Measurements from ENCODE around the gene KRTAP10-10.

Gene KRTAP10-10

DNA sequence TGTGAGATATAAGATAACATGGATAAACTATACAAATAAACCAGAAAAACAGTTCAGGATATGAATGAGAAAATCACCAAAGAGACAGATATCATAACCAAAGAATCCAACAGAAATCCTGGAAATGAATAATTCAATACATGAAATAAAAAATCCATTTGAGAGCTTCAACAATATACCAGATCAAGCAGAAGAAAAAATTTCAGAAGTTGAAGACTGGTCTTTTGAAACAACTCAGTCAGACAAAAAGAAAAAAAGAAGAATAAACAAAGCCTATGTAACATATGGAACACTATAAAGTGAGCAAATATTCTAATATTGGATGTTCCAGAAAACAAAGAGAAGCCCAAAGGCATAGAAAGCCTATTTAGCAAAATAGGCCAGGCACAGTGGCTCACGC, 34.8 kb downstream of the KRTAP10-10 start:
- H2AFZ ChIP-seq (ENCODE audit: low read depth, low read length), result no peak overlapping the region
- H3K27ac ChIP-seq (ENCODE audit: low read length), result no peak overlapping the region
- no peaks in the 10 kb centered on the region for H3K79me2 ChIP-seq (ENCODE audit: low read length)

GRCh38 chr21:44677881-44678280, 40.7 kb downstream of the KRTAP10-10 start:
- Histone ChIP-seq H3K36me3 (replicated peaks; ENCODE audit: low read depth, low read length) (no peaks in the 10 kb centered on the region), H3K79me2 (ENCODE audit: low read length) (no peaks in the 10 kb centered on the region), H2AFZ (ENCODE audit: low read depth, low read length) (no peak overlapping the region), H3K4me1 (ENCODE audit: low read length) (no peaks in the 10 kb centered on the region), H3K27me3 (ENCODE audit: low read depth, low read length) (no peaks in the 10 kb centered on the region; the same call in 1 of the 2 replicates), H3K4me2 (ENCODE audit: low read length) (no peak overlapping the region), H3K9me3 (ENCODE audit: insufficient read depth, low read length) (no peaks in the 10 kb centered on the region), H3K9ac (ENCODE audit: low read length) (no peak overlapping the region), H3K4me3 (ENCODE audit: low read length) (no peak overlapping the region), H3K27ac (ENCODE audit: low read length) (no peak overlapping the region), H4K20me1 (ENCODE audit: insufficient read depth, low read length) (no peaks in the 10 kb centered on the region)
- TF ChIP-seq EZH2phosphoT487 (IDR thresholded peaks at IDR 0.05; ENCODE audit: low read depth), result no peak
- TF ChIP-seq, protein P1, sequence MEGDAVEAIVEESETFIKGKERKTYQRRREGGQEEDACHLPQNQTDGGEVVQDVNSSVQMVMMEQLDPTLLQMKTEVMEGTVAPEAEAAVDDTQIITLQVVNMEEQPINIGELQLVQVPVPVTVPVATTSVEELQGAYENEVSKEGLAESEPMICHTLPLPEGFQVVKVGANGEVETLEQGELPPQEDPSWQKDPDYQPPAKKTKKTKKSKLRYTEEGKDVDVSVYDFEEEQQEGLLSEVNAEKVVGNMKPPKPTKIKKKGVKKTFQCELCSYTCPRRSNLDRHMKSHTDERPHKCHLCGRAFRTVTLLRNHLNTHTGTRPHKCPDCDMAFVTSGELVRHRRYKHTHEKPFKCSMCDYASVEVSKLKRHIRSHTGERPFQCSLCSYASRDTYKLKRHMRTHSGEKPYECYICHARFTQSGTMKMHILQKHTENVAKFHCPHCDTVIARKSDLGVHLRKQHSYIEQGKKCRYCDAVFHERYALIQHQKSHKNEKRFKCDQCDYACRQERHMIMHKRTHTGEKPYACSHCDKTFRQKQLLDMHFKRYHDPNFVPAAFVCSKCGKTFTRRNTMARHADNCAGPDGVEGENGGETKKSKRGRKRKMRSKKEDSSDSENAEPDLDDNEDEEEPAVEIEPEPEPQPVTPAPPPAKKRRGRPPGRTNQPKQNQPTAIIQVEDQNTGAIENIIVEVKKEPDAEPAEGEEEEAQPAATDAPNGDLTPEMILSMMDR (IDR thresholded peaks at IDR 0.05; ENCODE audit: low read depth, low read length), result no peak

More for the DNA sequence above, 34.8 kb downstream of the KRTAP10-10 start:
- no peaks in the 10 kb centered on the region for H3K9me3 ChIP-seq (ENCODE audit: insufficient read depth, low read length)
- no peak overlapping the region for H3K4me2 ChIP-seq (ENCODE audit: low read length)
- H3K4me1 ChIP-seq (ENCODE audit: low read length), result no peaks in the 10 kb centered on the region
- no peak overlapping the region for H3K9ac ChIP-seq (ENCODE audit: low read length)
- no peak overlapping the region for H3K4me3 ChIP-seq (ENCODE audit: low read length)
- no peaks in the 10 kb centered on the region for H4K20me1 ChIP-seq (ENCODE audit: insufficient read depth, low read length)
- H3K36me3 ChIP-seq (replicated peaks; ENCODE audit: low read depth, low read length), result no peaks in the 10 kb centered on the region
- TF ChIP-seq, protein P1 (IDR thresholded peaks at IDR 0.05; ENCODE audit: low read depth, low read length), result no peak
- TF ChIP-seq EZH2phosphoT487 (IDR thresholded peaks at IDR 0.05; ENCODE audit: low read depth), result no peak
- no peaks in the 10 kb centered on the region; the same call in 1 of the 2 replicates for H3K27me3 ChIP-seq (ENCODE audit: low read depth, low read length)

GRCh38 chr21:44681152-44681551, 44.0 kb downstream of the KRTAP10-10 start:
- Histone ChIP-seq H2AFZ (ENCODE audit: low read depth, low read length) (no peak overlapping the region), H4K20me1 (ENCODE audit: insufficient read depth, low read length) (no peaks in the 10 kb centered on the region), H3K4me2 (ENCODE audit: low read length) (no peak overlapping the region), H3K79me2 (ENCODE audit: low read length) (no peaks in the 10 kb centered on the region), H3K9ac (ENCODE audit: low read length) (no peak overlapping the region), H3K36me3 (replicated peaks; ENCODE audit: low read depth, low read length) (no peaks in the 10 kb centered on the region), H3K9me3 (ENCODE audit: insufficient read depth, low read length) (no peaks in the 10 kb centered on the region), H3K27me3 (ENCODE audit: low read depth, low read length) (no peaks in the 10 kb centered on the region; the same call in 1 of the 2 replicates), H3K4me1 (ENCODE audit: low read length) (no peaks in the 10 kb centered on the region), H3K27ac (ENCODE audit: low read length) (no peak overlapping the region), H3K4me3 (ENCODE audit: low read length) (no peak overlapping the region)
- no peak for TF ChIP-seq EZH2phosphoT487 (IDR thresholded peaks at IDR 0.05; ENCODE audit: low read depth)
- TF ChIP-seq, protein P1 (IDR thresholded peaks at IDR 0.05; ENCODE audit: low read depth, low read length), result no peak

DNA sequence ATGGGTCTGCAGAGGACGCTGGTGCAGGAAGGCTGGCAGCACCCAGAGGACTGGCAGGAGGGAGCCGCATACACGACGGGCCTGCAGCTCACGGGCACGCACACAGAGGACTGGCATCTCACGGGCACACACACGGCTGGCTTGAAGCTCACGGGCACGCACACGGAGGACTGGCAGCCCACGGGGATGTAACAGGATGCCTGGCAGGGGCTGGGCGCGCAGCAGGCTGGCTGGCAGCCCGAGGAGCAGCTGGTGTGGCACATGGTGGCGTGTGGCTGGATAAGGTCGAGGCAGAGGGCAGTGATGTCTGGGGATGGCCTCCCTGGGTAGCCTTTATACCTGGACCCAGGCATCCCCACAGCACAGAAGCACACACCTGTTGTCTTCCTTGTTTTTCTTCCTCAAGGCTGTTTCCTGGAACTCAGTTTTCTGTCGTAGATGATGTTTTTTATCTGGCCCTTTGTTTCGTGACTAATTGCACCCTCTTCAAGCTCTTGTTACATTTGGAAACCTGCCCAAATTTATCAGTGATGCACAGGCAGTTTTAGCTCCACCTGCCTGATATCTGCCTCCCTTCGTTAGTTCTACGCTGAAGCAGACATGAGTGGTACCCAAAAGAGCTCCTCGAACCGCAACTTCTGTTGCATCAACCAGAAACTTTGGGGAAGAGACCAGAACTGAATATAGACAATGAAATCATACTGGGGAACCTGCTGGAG, 44.9 kb downstream of the KRTAP10-10 start, which contains the start of gene KRTAP12-1:
KRTAP12-1 (minus strand) TSS at position 303 of the 719 bp plus-strand sequence; CDS start at position 263, 40 bp downstream.
- H3K4me3 ChIP-seq (ENCODE audit: low read length), result no peak within 1 kb of the TSS
- TF ChIP-seq EZH2phosphoT487 (IDR thresholded peaks at IDR 0.05; ENCODE audit: low read depth), result no peak
- TF ChIP-seq, protein P1 (IDR thresholded peaks at IDR 0.05; ENCODE audit: low read depth, low read length), result no peak
- no peak within 1 kb of the TSS for H3K4me2 ChIP-seq (ENCODE audit: low read length)
- H2AFZ ChIP-seq (ENCODE audit: low read depth, low read length), result no peak within 1 kb of the TSS
- H4K20me1 ChIP-seq (ENCODE audit: insufficient read depth, low read length), result no peaks in the 10 kb centered on the region
- no peaks in the 10 kb centered on the region for H3K27me3 ChIP-seq (ENCODE audit: low read depth, low read length)
- H3K9me3 ChIP-seq (ENCODE audit: insufficient read depth, low read length), result no peaks in the 10 kb centered on the region
- no peaks in the 10 kb centered on the region for H3K79me2 ChIP-seq (ENCODE audit: low read length)
- H3K27ac ChIP-seq (ENCODE audit: low read length), result no peak within 1 kb of the TSS
- no peaks in the 10 kb centered on the region for H3K36me3 ChIP-seq (replicated peaks; ENCODE audit: low read depth, low read length)
- no peaks in the 10 kb centered on the region for H3K4me1 ChIP-seq (ENCODE audit: low read length)
- H3K9ac ChIP-seq (ENCODE audit: low read length), result no peak within 1 kb of the TSS

Data from OCI-LY3 (cell line).